Measurements from ENCODE around the gene CIT. TPM values are rescaled to one million over a fixed set of nuclear protein-coding genes. Genes with fewer than 3 reads are reported as not detected.

Gene CIT
- total RNA-seq, 4 donors from 2014 or later, result 10.3 to 75.9 (median 21.9) TPM

DNA sequence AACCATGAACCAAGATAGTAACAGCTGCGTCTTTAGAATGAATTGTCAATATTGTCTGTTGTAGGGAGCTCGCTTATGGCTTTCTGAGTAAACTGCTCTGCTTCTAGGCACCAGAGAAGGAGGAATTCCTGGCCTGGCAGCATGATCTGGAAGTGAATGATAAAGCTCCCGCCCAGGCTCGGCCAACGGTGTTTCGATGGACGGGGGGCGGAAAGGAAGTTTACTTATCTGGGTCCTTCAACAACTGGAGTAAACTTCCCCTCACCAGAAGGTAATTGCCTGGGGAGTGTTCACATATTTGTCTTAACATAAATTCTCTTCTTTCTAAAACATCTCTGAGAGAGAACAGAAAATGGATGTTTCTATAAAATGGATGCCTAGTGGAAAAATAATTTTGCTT, 204.9 kb downstream of the CIT start:
- H3K4me3 ChIP-seq, result no peak overlapping the region
- no peaks in the 10 kb centered on the region for H3K27me3 ChIP-seq
- H3K9me3 ChIP-seq, result no peaks in the 10 kb centered on the region
- peaks cover 0 to 64% (median 0%) of the 10 kb centered on the region in 3 donors for H3K36me3 ChIP-seq
- H3K27ac ChIP-seq, result peak overlapping the region in 2 of 4 donors; percentile 54 to 99
- peaks cover 0 to 49% (median 10%) of the 10 kb centered on the region in 4 donors for H3K4me1 ChIP-seq
- no peak for DNase-seq
- TF ChIP-seq, protein P1, sequence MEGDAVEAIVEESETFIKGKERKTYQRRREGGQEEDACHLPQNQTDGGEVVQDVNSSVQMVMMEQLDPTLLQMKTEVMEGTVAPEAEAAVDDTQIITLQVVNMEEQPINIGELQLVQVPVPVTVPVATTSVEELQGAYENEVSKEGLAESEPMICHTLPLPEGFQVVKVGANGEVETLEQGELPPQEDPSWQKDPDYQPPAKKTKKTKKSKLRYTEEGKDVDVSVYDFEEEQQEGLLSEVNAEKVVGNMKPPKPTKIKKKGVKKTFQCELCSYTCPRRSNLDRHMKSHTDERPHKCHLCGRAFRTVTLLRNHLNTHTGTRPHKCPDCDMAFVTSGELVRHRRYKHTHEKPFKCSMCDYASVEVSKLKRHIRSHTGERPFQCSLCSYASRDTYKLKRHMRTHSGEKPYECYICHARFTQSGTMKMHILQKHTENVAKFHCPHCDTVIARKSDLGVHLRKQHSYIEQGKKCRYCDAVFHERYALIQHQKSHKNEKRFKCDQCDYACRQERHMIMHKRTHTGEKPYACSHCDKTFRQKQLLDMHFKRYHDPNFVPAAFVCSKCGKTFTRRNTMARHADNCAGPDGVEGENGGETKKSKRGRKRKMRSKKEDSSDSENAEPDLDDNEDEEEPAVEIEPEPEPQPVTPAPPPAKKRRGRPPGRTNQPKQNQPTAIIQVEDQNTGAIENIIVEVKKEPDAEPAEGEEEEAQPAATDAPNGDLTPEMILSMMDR (IDR thresholded peaks at IDR 0.05), result no peak
- TF ChIP-seq POLR2A (IDR thresholded peaks at IDR 0.05), result no peak

DNA sequence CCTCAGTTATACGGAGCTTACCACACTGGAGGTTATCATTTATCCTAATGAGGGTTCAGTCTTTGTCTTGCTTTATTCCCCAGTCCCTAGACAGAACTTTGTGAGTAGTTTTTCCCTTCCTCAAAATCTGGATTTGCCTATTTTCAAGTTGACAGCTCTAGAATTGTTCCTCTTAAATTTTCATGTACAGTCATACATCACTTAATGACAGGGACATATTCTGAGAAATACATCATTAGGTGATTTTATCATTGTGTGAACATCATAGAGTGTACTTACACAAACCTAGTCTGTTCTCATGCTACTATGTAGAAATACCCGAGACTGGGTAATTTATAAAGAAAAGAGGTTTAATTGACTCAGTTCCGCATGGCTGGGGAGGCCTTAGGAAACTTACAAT, 206.1 kb downstream of the CIT start:
- Histone ChIP-seq H3K4me1 (peaks cover 0 to 54% (median 10%) of the 10 kb centered on the region in 4 donors), H3K27ac (peak overlapping the region; percentile 1 to 99 (median 94))

DNA sequence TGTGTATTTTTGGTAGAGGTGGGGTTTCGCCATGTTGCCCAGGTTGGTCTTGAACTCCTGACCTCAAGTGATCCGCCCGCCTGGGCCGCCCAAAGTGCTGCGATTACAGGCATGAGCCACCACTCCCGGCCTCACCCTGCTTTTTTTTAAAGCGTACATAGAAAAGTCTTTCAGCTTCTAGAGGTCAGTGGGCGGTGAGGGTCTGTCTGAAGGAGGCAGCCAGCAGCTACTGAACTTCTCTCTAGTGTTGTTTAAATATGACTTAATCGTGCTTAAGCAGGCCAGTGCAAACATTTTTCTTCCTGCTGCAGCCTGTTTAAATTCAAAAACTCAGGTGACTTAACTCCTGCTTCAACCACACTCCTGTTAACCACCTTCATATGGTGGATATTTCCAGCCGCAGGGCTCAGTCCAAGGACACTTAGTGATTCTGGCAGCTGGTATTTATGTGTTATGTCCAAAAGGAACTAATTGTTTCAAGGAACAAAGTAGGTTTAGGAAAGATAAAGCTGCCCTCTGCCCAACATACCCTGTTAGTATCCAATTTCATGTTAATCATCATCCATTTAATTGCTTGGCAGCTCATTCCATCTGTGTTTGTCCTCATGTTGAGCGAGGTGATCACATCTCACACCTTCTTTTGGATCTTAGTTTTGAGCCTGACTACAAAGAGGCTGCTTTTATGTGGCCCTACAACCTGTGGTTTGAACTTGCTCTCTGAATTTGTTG, 207.2 kb downstream of the CIT start:
- TF ChIP-seq, protein P1 (IDR thresholded peaks at IDR 0.05), result no peak
- TF ChIP-seq POLR2A (IDR thresholded peaks at IDR 0.05), result peak; percentile 18 to 52
- peak overlapping the region; percentile 38 to 99 (median 94) for H3K27ac ChIP-seq
- H3K9me3 ChIP-seq, result no peaks in the 10 kb centered on the region
- H3K4me1 ChIP-seq, result peaks cover 0 to 54% (median 10%) of the 10 kb centered on the region in 4 donors
- no peaks in the 10 kb centered on the region for H3K27me3 ChIP-seq
- DNase-seq, result peak in 2 of 3 donors; percentile 64 to 71
- H3K36me3 ChIP-seq, result peaks cover 0 to 41% (median 0%) of the 10 kb centered on the region in 3 donors
- H3K4me3 ChIP-seq, result peak overlapping the region in 3 of 4 donors; percentile 9 to 93 (median 67)

More for the DNA sequence above, 206.1 kb downstream of the CIT start:
- H3K27me3 ChIP-seq, result no peaks in the 10 kb centered on the region
- TF ChIP-seq, protein P1 (IDR thresholded peaks at IDR 0.05), result no peak
- TF ChIP-seq POLR2A (IDR thresholded peaks at IDR 0.05), result no peak
- H3K9me3 ChIP-seq, result no peaks in the 10 kb centered on the region
- H3K4me3 ChIP-seq, result peak overlapping the region in 2 of 4 donors; percentile 19 to 93
- H3K36me3 ChIP-seq, result peaks cover 0 to 53% (median 0%) of the 10 kb centered on the region in 3 donors
- DNase-seq, result no peak

DNA sequence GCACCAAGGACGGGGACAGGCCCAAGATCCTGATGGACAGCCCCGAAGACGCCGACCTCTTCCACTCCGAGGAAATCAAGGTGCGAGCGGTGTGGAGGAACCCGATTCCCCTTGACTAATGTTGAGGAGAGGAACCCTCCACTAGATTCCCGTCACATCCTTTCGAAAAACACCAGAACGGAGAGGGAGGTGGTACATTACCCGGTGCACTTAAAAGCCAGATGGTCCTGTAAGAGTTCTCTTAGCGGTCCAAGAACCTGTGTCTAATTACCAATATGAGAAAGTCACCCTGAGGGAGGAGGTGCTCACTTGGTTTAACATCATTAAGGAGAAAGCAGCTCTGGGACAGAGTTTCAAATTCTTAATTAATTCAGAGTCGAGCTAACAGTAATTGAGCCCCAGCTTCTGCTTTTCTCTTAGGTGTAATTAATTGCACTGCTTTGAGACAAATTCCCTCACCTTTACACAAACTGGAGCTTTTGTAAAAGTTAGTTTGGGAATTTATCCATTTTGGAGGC, 208.7 kb downstream of the CIT start:
- Histone ChIP-seq H3K4me3 (peak overlapping the region; percentile 64 to 93 (median 78)), H3K27me3 (no peaks in the 10 kb centered on the region), H3K36me3 (peaks cover 0 to 26% (median 0%) of the 10 kb centered on the region in 3 donors), H3K4me1 (peaks cover 0 to 40% (median 8%) of the 10 kb centered on the region in 4 donors), H3K27ac (peak overlapping the region; percentile 94 to 99 (median 94)), H3K9me3 (no peaks in the 10 kb centered on the region)
- DNase-seq, result no peak
- TF ChIP-seq POLR2A (IDR thresholded peaks at IDR 0.05), result no peak
- TF ChIP-seq, protein P1 (IDR thresholded peaks at IDR 0.05), result no peak

DNA sequence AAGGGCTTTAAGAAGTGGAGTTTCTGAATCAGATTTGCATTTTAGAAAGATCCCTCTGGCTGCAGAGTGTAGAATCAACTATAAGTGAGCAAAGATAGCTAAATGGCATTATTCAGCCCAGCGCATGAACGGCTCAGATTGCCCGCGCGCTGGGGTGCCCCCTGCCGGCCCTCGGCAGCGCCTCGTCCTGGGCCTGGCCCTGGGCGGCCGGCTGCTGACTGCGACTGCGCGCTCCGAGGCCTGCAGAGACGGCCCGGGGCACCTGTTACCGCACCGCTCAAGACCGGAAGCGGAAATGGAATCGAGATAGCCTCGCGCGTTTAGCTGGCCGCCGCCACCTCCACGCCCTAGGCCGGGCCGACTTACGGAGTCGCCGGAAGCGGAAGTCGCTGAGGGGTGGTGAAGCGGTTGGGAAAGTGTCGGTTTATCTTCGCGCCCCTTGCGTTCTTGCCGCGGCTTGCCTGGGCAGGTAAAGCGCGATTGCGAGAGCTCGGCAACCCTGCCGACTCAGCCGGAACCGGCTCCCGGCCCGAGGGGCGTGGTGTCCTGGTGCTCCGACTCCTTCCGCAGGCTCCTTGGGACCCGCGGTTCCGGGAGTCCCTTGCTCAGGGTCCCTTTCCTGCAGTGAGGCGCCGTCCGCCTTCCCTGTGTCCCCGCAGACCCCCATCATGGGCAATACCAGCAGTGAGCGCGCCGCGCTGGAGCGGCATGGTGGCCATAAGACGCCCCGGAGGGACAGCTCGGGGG, 209.4 kb downstream of the CIT start, which contains the start of gene PRKAB1:
Gene PRKAB1 (plus strand): TSS at position 557 of the 747 bp plus-strand sequence. CDS start 112 bp downstream, at position 669.
- Histone ChIP-seq H3K27ac (peak within 1 kb of the TSS; percentile 94 to 99 (median 94)), H3K36me3 (peaks cover 0 to 20% (median 0%) of the 10 kb centered on the region in 3 donors), H3K27me3 (no peaks in the 10 kb centered on the region), H3K9me3 (no peaks in the 10 kb centered on the region), H3K4me1 (peaks cover 0 to 34% (median 6%) of the 10 kb centered on the region in 4 donors), H3K4me3 (peak within 1 kb of the TSS; percentile 64 to 93 (median 78))
- peak; percentile 96 to 99 (median 96) for DNase-seq
- TF ChIP-seq POLR2A (IDR thresholded peaks at IDR 0.05), result peak; percentile 92 to 97
- TF ChIP-seq, protein P1 (IDR thresholded peaks at IDR 0.05), result peak; percentile 87 to 96 (median 94)

All from Peyer's patch (tissue), 4 donors.